Stimulated activated naive B cell treated with anti-CD40 and anti-IgM and Interleukin-4, amounts not matched to agents 10 μg/mL and 1 μg/mL and 100 μg/mL, for 72 hours (primary cell): ENCODE measurements around the gene PRR33.
A peak's percentile ranks its signal among the peaks of the same experiment; 100 is the strongest.
"Not testable (repeated sequence)": the region's sequence is repeated elsewhere in the genome, so short reads cannot be mapped to it uniquely, and the experiment has no call there.

Source experiments
- ATAC-seq, 2 donors: fragments of 150-1000 bp; cut with Tn5 transposase; replicated peaks; 2 replicates each; pipeline ENCODE4 v1.10.0; 2021; ENCODE audit warnings: moderate library complexity in 1 of 2
- DNase-seq: peaks from one replicate; pipeline ENCODE4 v3.0.0; 2021
- H3K27ac Mint-ChIP-seq: one replicate; pipeline ENCODE4 v1.8.0; 2022; ENCODE audit warnings: mild to moderate bottlenecking, mixed read lengths
- H3K27me3 Mint-ChIP-seq, 2 donors: one replicate each; pipeline ENCODE4 v1.8.0; 2022; ENCODE audit warnings: mixed read lengths in 2 of 2
- H3K36me3 Mint-ChIP-seq, 2 donors: one replicate each; pipeline ENCODE4 v1.8.0; 2022; ENCODE audit warnings: mixed read lengths in 2 of 2, mild to moderate bottlenecking in 1 of 2
- H3K4me1 Mint-ChIP-seq, 2 donors: one replicate each; pipeline ENCODE4 v1.8.0; 2022; ENCODE audit warnings: mixed read lengths in 2 of 2, mild to moderate bottlenecking in 1 of 2
- H3K4me3 Mint-ChIP-seq, 2 donors: one replicate each; pipeline ENCODE4 v1.8.0; 2022; ENCODE audit warnings: mild to moderate bottlenecking in 2 of 2, mixed read lengths in 2 of 2, moderate library complexity in 1 of 2
- H3K9me3 Mint-ChIP-seq, 2 donors: one replicate each; pipeline ENCODE4 v1.8.0; 2022; ENCODE audit warnings: mixed read lengths in 2 of 2, mild to moderate bottlenecking in 1 of 2

Gene PRR33

GRCh38 chr11:1891831-1892115 is at the start of gene PRR33:
Gene PRR33 (minus strand): TSS chr11:1891895. CDS start chr11:1890584, 1,311 bp downstream.
- DNase-seq (no peak), ATAC-seq (no peak)
- Mint-ChIP-seq H3K36me3 (peaks cover 16 to 37% of the 10 kb centered on the region in 2 donors), H3K9me3 (peaks cover 5 to 10% of the 10 kb centered on the region in 2 donors), H3K4me1 (peaks cover 38 to 51% of the 10 kb centered on the region in 2 donors), H3K27ac (peak within 1 kb of the TSS; percentile 53), H3K4me3 (peak within 1 kb of the TSS in 1 of 2 donors; percentile 5), H3K27me3 (no peaks in the 10 kb centered on the region)

GRCh38 chr11:1939788-1940187 is 48.1 kb upstream of the PRR33 start:
- DNase-seq, H3K4me3 Mint-ChIP-seq, H3K4me1 Mint-ChIP-seq, H3K9me3 Mint-ChIP-seq, H3K36me3 Mint-ChIP-seq, H3K27me3 Mint-ChIP-seq, ATAC-seq: not testable (repeated sequence)
- peak overlapping the region; percentile 16 for H3K27ac Mint-ChIP-seq

DNA sequence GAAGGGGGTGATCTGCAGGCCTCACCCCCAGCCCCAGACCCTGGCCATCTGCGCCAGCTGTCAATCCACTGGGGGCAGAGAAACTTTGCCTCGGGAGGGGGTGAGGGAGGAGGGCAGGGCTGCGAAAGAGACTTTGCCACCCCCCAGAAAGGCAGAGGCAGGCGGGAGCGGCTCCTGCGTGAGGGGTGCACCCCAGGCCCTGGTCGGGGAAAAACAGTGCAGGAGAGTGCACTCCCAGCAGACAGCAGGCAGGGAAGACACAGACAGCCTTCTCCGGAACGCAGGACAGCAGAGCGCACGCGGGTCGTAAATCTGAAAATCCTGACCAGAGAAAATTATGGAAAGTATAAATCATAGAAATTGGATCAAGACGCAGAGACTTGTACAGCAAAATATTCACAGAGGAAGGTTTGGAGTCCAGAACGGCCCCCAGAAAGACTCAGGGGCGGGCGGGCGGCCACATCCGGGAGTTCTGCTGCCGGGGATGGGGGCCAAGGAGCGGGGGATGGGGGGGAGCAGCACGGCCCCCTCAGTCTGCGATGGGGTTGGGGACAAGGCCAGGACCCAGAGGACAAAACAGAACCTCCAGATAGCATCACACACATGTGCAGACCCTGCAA is 47.4 kb upstream of the PRR33 start:
- H3K4me3 Mint-ChIP-seq: no peak overlapping the region
- DNase-seq: no peak

GRCh38 chr11:1938343-1939005 is 46.8 kb upstream of the PRR33 start:
- no peak overlapping the region for H3K4me3 Mint-ChIP-seq
- no peak for DNase-seq
- peaks cover 4 to 7% of the 10 kb centered on the region in 2 donors for H3K4me1 Mint-ChIP-seq
- H3K36me3 Mint-ChIP-seq: peaks cover 0 to 2% of the 10 kb centered on the region in 2 donors
- no peak for ATAC-seq
- peaks cover 11% of the 10 kb centered on the region in 2 donors for H3K27me3 Mint-ChIP-seq
- H3K27ac Mint-ChIP-seq: no peak overlapping the region
- H3K9me3 Mint-ChIP-seq: no peaks in the 10 kb centered on the region

More for the DNA sequence above, 47.4 kb upstream of the PRR33 start:
- Mint-ChIP-seq H3K27me3 (peaks cover 7 to 9% of the 10 kb centered on the region in 2 donors), H3K4me1 (peaks cover 4 to 7% of the 10 kb centered on the region in 2 donors), H3K9me3 (no peaks in the 10 kb centered on the region), H3K27ac (no peak overlapping the region), H3K36me3 (no peaks in the 10 kb centered on the region)
- ATAC-seq: no peak

- Mint-ChIP-seq H3K27ac (no peak overlapping the region), H3K9me3 (no peaks in the 10 kb centered on the region), H3K27me3 (peaks cover 18% of the 10 kb centered on the region in 2 donors), H3K36me3 (peaks cover 0 to 2% of the 10 kb centered on the region in 2 donors), H3K4me3 (no peak overlapping the region), H3K4me1 (peaks cover 4 to 7% of the 10 kb centered on the region in 2 donors)
- DNase-seq (no peak), ATAC-seq (no peak)
Observed at GRCh38 chr11:1937616-1938342, 46.1 kb upstream of the PRR33 start.

- H3K4me1 Mint-ChIP-seq: peaks cover 4 to 8% of the 10 kb centered on the region in 2 donors
- H3K9me3 Mint-ChIP-seq: no peaks in the 10 kb centered on the region
- peaks cover 23 to 24% of the 10 kb centered on the region in 2 donors for H3K27me3 Mint-ChIP-seq
- ATAC-seq (no peak), DNase-seq (no peak)
- H3K36me3 Mint-ChIP-seq: peaks cover 0 to 2% of the 10 kb centered on the region in 2 donors
- H3K27ac Mint-ChIP-seq: no peak overlapping the region
- no peak overlapping the region for H3K4me3 Mint-ChIP-seq
Observed at GRCh38 chr11:1936781-1937615, 45.3 kb upstream of the PRR33 start.

GRCh38 chr11:1936072-1936780 is 44.5 kb upstream of the PRR33 start:
- no peak overlapping the region for H3K4me3 Mint-ChIP-seq
- peaks cover 0 to 2% of the 10 kb centered on the region in 2 donors for H3K36me3 Mint-ChIP-seq
- DNase-seq (no peak), ATAC-seq (no peak)
- peaks cover 6 to 12% of the 10 kb centered on the region in 2 donors for H3K4me1 Mint-ChIP-seq
- H3K9me3 Mint-ChIP-seq: no peaks in the 10 kb centered on the region
- peaks cover 29 to 32% of the 10 kb centered on the region in 2 donors for H3K27me3 Mint-ChIP-seq
- no peak overlapping the region for H3K27ac Mint-ChIP-seq

- ATAC-seq: no peak
- Mint-ChIP-seq H3K27ac (no peak overlapping the region), H3K9me3 (no peaks in the 10 kb centered on the region), H3K4me3 (no peak overlapping the region), H3K4me1 (peaks cover 6 to 12% of the 10 kb centered on the region in 2 donors), H3K36me3 (peaks cover 0 to 2% of the 10 kb centered on the region in 2 donors), H3K27me3 (peaks cover 29 to 33% of the 10 kb centered on the region in 2 donors)
- no peak for DNase-seq
Observed at GRCh38 chr11:1935156-1936071, 43.7 kb upstream of the PRR33 start.

GRCh38 chr11:1934335-1935155 is 42.9 kb upstream of the PRR33 start:
- Mint-ChIP-seq H3K4me1 (peaks cover 6 to 12% of the 10 kb centered on the region in 2 donors), H3K36me3 (peaks cover 0 to 2% of the 10 kb centered on the region in 2 donors), H3K27ac (no peak overlapping the region), H3K27me3 (peaks cover 33 to 41% of the 10 kb centered on the region in 2 donors), H3K9me3 (no peaks in the 10 kb centered on the region), H3K4me3 (no peak overlapping the region)
- ATAC-seq: no peak
- no peak for DNase-seq

DNA sequence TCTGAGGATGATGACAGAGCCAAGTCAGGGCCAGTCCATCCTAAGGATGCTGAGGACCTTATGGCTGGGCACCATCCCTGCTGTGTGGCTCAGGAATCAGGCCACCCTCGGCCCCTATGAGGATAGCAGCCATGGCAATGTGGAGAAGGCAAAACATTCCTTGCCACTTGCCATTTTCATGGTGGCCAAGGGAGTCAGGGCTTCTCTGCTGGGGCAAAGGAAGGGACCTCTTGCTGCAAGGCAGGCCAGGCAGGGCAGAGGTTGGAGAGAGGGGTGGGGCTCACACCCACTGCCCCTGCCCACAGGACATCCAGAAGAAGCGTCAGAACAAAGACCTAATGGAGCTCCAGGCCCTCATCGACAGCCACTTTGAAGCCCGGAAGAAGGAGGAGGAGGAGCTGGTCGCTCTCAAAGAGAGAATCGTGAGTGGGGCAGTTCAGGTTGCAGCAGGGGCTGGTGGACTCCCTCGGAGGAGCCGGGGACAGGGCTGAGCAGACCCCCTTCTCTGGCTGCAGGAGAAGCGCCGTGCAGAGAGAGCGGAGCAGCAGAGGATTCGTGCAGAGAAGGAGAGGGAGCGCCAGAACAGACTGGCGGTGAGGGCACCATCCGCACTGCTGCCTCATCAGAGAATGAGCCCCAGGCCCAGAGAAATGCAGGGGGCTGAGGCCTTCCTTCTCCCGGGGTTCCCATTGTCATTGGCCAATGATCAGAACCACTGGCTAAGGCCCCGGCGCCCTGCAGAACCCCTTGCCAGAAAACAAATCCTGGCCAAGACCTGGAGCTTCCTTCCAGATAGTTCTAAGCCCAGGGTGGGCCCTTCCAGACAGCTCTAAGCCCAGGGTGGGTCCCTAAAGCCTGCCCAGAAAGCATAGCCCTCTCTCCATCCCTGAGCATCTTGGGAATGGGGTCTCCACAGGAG is 42.0 kb upstream of the PRR33 start:
- Mint-ChIP-seq H3K36me3 (peaks cover 0 to 2% of the 10 kb centered on the region in 2 donors), H3K27ac (no peak overlapping the region), H3K9me3 (no peaks in the 10 kb centered on the region), H3K4me3 (no peak overlapping the region), H3K27me3 (peaks cover 31 to 44% of the 10 kb centered on the region in 2 donors), H3K4me1 (peaks cover 2 to 5% of the 10 kb centered on the region in 2 donors)
- DNase-seq (no peak), ATAC-seq (no peak)

GRCh38 chr11:1932681-1933080 is 41.0 kb upstream of the PRR33 start:
- Mint-ChIP-seq H3K36me3 (peaks cover 0 to 2% of the 10 kb centered on the region in 2 donors), H3K4me3 (no peak overlapping the region), H3K4me1 (peaks cover 2 to 4% of the 10 kb centered on the region in 2 donors), H3K9me3 (no peaks in the 10 kb centered on the region), H3K27me3 (peaks cover 31 to 43% of the 10 kb centered on the region in 2 donors), H3K27ac (no peak overlapping the region)
- ATAC-seq (no peak), DNase-seq (no peak)
